Amniotic stem cell (primary cell): ENCODE data around the gene PBX4.
"Not testable (repeated sequence)": the region's sequence is repeated elsewhere in the genome, so short reads cannot be mapped to it uniquely, and the experiment has no call there.

Source experiments
- DNase-seq: peaks from one replicate; lab custom pipeline; 2025; lab: John Stamatoyannopoulos, UW

The PBX4 gene, protein sequence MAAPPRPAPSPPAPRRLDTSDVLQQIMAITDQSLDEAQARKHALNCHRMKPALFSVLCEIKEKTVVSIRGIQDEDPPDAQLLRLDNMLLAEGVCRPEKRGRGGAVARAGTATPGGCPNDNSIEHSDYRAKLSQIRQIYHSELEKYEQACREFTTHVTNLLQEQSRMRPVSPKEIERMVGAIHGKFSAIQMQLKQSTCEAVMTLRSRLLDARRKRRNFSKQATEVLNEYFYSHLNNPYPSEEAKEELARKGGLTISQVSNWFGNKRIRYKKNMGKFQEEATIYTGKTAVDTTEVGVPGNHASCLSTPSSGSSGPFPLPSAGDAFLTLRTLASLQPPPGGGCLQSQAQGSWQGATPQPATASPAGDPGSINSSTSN

DNA sequence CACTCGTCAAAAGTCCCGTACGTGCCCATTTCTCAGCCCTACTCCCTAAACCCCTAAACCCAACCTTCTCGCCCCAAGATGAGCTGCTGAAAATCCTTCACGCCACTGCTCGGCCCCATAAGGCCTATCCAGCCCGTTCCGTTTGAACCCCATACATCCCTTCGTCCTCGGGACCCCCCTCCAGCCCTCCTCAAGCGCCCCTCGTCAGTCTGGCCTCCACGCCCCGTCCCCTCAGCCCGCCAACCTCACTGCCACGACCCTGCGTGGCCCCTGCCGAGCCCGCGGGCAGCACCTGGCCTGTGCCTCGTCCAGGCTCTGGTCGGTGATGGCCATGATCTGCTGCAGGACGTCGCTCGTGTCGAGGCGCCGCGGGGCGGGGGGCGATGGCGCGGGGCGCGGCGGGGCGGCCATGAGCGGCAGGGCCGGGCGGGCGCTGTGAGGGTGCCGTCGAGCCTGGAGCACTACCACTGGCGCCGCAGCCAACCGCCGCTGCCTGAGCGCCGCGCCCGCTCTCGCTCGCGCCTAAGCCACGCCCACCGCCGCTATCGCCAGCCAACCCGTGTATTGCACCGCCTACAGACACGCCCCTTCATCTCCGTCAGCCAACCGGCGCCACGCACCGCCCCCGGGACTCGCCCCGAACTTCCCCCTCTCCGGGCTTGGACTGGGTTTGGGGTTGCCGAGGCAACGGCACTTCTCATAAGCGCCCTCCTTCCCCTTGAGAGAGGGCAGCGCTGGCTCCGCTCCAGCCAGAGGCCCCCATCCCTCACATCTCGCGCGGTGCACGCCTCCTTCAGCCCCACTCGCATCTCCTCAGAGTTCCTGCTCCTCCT is at the start of gene PBX4:
Gene PBX4 (minus strand): TSS at position 469 of the 833 bp plus-strand sequence. CDS start 58 bp downstream, at position 411.
- peak; percentile 32 for DNase-seq

- not testable (repeated sequence) for DNase-seq
These were observed 47.0 kb upstream of the PBX4 start for GRCh38 chr19:19665420-19665948.

DNA sequence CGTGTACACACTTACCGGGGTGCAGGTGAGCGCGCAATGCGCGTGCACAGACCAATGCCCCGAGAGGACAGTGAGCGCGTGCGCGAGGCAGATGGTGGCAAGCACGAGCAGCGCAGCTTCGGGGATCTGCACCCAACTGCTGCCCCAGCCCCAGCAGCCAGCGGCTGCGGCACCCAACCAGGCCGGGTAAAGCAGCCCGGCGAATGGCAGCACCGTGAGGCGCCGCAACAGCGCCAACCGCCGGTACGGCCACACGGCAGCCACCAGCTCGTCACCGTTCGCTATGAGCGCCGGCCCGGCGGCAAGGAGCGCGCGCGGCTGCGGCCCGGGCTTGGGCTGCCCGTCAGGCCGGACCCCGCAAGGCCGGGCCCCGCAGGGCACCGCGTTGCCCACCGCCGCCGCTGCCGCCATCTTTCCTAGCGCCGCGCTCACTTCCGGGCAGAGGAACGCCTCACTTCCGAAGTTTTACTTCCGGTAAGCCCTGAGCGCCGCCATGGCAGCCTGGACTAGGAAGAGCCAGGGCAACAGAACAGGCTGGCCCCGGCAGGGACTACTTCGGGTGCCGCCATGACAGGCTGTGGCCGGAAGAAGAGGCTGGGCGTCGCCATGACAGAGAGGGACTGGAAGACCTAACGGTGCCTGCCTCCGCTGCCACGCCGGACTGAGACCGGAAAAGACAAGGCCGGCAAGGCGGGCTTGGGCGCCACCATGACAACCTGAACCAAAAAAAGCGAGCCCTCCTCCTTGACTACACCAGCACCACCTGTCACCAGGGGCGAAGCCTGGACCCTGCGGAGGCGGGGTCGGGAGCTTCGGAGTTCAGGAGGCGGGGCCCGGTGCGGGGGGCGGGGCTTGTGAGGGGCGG is 45.0 kb upstream of the PBX4 start, which contains the start of gene ATP13A1:
Gene ATP13A1 (minus strand): TSS at position 421 of the 865 bp plus-strand sequence. CDS start 10 bp downstream, at position 411.
- DNase-seq = peak; percentile 94

DNA sequence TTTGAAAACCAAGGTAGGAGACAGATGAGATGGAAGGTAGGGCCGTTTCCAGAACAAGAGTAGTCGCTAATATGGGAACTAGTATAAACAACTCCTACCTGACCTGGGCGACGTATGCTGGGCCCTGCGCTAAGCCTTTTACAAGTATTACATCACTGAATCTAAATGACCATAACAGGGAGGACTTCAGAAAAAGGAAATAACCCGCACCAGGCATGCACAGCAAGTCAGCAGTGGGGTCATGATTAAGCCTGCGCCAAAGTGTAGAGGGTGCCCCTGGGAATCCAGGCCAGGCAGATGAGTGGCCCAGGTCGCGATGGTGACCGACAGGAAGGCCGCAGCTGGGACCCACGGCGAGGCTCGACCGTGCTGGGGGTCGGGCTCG is 44.4 kb upstream of the PBX4 start:
- DNase-seq = no peak

DNA sequence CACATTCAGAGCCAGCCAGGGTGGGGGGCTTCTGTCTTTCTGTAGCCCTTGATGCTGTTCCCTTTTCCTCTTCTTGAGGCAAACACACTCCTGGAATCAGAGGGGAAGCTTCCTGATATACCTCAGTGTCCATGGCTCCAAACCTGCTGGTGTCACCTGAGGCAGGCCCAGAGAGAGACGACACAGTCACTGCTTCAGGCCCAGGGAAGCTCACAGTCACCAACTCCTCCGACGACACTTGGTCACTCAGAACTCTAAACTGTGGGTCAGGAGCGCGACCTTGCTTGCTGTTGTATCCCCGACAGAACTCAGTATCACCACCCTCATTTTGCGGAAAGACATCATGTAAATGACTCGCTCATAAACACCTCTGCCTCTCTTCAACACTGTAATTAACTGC is 43.9 kb upstream of the PBX4 start:
- DNase-seq = no peak

- no peak for DNase-seq
These were observed 43.3 kb upstream of the PBX4 start for GRCh38 chr19:19661675-19662251.

DNA sequence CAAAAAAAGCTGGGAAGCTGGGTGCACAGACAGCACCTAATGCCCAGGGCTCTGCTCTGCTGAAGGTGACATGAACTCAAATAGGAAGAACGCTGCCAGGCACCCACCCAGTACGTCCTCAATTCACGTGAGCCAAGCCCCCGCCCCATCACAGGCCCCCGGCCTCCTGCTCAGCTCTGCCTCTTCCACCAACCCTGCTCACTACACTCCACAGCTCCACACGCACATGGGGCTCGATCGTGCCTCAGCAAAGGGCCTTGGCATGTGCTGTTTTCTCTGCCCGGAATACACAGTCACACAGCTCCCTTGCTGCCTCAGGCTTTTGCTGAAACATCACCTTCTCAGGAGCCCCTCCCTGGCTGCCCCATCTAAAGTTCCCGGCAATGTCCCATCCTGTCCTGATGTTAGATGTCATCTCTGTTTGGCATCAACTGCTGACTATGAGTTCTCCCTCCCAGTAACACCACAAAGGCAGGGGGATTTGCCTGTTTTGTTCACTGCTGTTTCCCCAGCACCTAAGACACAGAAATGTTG is 42.7 kb upstream of the PBX4 start:
- DNase-seq = no peak

DNA sequence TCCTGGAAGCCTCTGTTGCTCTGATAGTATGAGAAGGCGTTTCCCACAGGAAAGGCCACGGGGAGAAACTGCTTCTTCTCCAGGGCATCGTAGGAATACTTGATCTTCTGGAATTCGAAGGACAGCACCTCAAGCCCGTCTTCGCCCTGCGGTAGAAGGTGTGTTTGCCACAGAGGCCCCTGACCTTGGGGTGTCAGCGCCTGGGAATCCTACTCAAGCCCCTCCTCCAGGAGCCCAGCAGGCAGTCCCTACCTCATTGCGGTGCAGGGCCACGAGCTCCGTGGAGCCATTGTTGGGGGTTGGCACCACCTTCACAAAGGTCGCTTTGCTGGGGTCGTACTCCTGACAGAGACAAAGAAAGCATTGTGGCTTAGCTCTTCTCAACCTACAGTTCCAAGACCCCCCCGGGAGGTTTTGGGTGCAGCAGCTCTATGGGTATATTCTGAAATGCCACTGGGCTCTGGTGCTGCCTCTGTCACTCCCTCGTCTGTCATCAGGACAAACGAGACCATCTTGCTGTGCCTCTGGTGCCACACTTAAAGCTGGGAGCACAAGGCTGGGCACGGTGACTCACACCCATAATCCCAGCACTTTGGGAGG is 41.3 kb upstream of the PBX4 start:
- no peak for DNase-seq

DNA sequence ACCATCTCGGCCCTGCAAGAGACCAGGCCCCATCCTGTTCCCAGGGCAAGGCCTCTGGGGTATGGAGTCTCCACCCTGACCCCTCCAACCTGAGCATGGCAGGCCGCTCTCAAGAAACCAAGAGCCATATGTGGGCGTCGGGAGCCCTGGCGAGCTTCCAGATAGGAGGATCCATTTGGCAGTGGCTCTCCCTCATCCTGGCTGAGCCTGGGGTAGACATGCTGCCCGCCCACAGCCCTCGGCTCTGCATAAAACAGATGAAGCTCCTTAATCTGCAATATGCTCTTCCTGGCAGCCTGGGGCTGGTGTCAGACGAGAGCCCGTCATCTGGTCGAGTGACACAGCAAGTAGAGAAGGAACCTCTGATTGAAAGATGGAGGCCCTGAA is 38.9 kb upstream of the PBX4 start:
- no peak for DNase-seq

DNA sequence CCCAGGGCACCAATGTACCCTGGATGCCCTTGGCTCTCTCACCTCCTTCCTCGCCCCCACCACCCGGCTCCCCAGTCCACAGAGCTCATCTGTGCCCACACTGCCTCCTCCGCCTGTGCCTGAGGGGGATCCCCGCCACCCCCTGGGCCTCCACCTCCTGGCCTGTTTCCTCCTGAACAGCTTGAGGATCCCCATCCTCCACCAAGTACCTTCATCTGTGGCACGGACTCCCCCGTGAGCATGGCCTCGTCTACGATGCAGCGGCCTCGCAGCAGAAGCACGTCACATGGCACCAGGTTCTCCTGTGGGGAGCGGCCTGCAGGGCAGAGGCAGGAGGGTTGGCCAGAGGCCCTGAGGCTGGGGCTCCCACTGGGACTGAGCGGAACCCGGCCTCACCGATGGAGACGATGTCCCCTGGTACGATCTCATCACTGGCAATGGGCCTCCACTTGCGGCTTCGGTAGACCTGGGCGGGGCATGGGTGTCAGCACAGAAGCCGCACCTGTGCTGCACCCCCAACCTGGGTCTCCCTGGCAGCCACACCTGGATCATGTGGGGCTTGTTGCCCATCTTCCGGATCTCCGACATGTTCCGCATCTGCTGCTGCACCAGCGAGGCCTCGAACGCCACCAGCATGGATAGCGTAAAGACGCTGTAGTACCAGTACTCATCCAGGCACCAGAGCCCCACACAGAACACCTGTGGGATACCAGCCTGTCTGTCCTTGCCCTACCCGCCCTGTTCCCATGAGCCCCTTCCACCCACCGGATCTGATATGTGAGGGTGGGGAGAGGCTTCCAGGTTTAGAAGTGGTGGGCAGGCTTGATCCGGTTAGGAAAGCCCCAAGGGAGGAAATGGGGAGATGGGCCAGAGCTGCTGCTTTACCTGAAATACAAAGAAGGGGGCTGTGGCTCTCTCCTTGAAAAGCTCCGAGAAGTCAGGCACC is 38.2 kb upstream of the PBX4 start:
- no peak for DNase-seq

DNA sequence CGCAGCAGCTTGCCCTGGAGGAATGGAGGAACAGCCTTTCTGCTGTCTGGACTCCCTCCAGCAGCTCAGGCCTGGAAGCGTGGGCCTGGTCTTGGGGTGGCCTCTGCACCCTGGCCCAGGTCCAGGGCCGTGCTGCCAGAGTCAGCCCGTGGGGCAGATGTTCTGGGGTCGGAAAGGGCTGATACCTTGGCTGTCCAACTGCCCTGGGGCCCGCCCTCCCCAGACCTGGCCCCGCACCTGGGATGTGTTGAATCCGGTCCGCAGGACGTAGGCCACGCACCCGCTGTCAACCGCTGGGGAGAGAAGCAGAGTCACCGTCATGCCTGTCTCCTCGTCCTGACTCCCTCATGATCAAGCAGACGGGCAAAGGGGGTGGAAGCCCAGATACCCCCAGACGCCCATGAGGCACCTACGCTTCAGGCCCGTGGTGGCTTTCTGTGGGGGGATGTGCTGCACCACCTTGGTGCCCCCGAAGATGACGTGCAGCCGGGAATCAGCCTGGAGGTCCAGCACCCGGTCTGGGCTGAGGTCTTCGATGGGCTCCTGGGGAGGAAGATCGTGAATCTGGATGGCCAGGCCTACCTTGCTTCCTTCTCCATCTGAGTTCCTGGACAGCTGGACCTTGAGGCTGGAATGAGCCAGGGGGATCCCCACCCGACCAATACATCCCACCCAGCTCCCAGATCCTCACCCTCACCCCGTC is 37.3 kb upstream of the PBX4 start:
- DNase-seq = no peak

DNA sequence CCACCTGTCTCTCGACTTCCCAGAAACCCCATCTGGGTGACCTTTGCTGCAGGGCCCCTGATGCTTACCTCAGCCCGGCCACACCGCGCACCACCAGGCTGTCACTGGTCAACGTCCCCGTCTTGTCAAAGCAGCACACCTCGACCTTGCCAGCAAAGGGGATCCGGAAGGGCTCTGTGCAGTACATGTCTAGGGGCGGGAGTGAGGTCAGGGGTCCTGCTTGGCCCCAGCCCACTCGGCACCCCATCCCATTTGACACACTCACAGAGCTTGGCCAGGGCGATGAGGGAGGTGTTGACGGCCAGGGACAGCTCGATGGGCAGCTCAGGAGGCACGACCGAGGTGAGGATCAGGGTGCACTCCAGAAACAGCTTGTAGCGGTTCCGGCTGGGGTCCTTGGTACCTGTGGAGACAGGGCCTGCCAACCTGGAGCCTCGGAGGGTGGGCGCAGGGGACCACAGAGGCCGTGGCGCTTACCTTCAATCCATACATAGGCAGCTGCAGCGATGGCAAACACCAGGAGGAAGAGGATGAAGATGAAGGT is 36.6 kb upstream of the PBX4 start:
- DNase-seq = no peak

GRCh38 chr19:19654441-19654840 is 36.0 kb upstream of the PBX4 start:
- DNase-seq = no peak

DNA sequence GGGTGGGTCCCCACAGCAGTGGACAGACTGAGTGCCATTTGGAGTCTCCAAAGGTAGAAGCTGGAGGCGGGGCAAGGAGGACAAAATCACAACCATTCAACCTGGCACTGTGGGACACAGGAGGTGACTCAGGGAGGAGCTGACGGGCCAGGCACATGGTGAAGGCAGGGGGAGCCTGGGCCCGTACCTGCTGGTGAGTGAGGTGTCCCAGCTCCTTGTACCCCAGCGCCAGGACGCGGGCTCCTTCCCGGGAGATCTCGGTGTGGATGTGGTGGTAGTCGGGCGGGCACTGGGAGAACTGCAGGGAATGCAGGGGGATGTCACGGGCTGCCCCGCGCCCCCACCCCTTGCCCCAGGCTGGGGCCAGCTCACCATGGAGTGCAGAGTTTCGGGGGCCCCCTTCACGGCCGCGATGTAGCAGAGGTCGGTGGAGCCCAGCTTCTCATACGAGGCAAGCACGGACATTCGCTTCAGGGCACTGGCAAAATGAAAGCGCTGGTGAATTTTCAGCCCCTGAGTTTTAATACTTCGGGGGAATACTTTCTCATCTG is 35.2 kb upstream of the PBX4 start:
- no peak for DNase-seq

GRCh38 chr19:19652482-19653295 is 34.2 kb upstream of the PBX4 start:
- no peak for DNase-seq

GRCh38 chr19:19651076-19651475 is 32.6 kb upstream of the PBX4 start:
- no peak for DNase-seq

DNA sequence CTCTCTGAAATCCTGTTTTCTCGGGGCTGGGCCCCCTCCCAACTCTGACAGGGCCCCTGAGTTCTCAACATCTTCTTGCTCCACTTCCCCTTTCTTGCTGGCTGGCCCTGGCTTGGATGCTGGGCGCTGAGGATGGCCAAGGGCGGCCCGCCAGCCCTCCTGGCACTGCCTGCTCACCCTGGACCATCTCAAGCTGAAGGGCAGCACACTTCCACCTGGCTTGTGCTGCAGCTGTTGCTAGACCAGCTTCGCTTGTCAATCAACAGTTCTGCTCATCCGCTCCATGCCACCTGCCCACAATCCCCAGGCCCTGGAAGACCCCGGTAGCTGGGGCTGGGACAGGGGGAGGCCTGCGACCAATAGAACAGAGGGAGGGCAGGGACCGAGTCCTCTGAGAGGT is 31.8 kb upstream of the PBX4 start:
- DNase-seq = no peak

GRCh38 chr19:19649580-19649995 is 31.1 kb upstream of the PBX4 start:
- DNase-seq = no peak
